DMS53 treated with DMSO at 0.1 percent for 48 hours (cell line): Measurements from ENCODE around the gene FLNB.
"Not testable (repeated sequence)": the region's sequence is repeated elsewhere in the genome, so short reads cannot be mapped to it uniquely, and the experiment has no call there.

Experiments
- DNase-seq: peaks from one replicate; lab custom pipeline; 2025; ENCODE audit not compliant: unreplicated experiment; lab: John Stamatoyannopoulos, UW

The FLNB gene

GRCh38 chr3:58049143-58049785, 41.0 kb downstream of the FLNB start:
- DNase-seq: no peak

GRCh38 chr3:58051196-58051595, 43.0 kb downstream of the FLNB start:
- DNase-seq: no peak

- not testable (repeated sequence) for DNase-seq
These were observed 43.5 kb downstream of the FLNB start for GRCh38 chr3:58051658-58052261.

GRCh38 chr3:58052373-58053273, 44.4 kb downstream of the FLNB start:
- no peak for DNase-seq

GRCh38 chr3:58054652-58055051, 46.4 kb downstream of the FLNB start:
- no peak for DNase-seq

GRCh38 chr3:58055314-58055713, 47.1 kb downstream of the FLNB start:
- DNase-seq: no peak

- DNase-seq: not testable (repeated sequence)
These were observed 47.7 kb downstream of the FLNB start for GRCh38 chr3:58055891-58056290.

GRCh38 chr3:58058361-58059263, 50.4 kb downstream of the FLNB start:
- DNase-seq: no peak

- no peak for DNase-seq
These were observed 51.4 kb downstream of the FLNB start for GRCh38 chr3:58059349-58060321.

GRCh38 chr3:58062472-58062871, 54.2 kb downstream of the FLNB start:
- no peak for DNase-seq

- DNase-seq: no peak
These were observed 55.0 kb downstream of the FLNB start for GRCh38 chr3:58063022-58063815.

GRCh38 chr3:58064923-58065638, 56.9 kb downstream of the FLNB start:
- no peak for DNase-seq

- no peak for DNase-seq
These were observed 57.5 kb downstream of the FLNB start for GRCh38 chr3:58065700-58066167.

- no peak for DNase-seq
These were observed 58.6 kb downstream of the FLNB start for GRCh38 chr3:58066842-58067241.

GRCh38 chr3:58068122-58068809, 60.0 kb downstream of the FLNB start:
- no peak for DNase-seq

GRCh38 chr3:58071480-58071971, 63.3 kb downstream of the FLNB start:
- DNase-seq: no peak

- DNase-seq: no peak
These were observed 64.0 kb downstream of the FLNB start for GRCh38 chr3:58072052-58072762.
